GM19238 (cell line): ENCODE measurements around the gene IDUA.
A peak's percentile ranks its signal among the peaks of the same experiment; 100 is the strongest.
"Not testable (repeated sequence)": the region's sequence is repeated elsewhere in the genome, so short reads cannot be mapped to it uniquely, and the experiment has no call there.

ENCODE experiments used
- DNase-seq: peaks from one replicate; pipeline ENCODE4 v3.0.0; 2011; ENCODE audit warnings: low spot score; ENCODE audit not compliant: insufficient read length

IDUA gene

GRCh38 chr4:986879-987623 is at the start of gene IDUA:
IDUA (plus strand) TSS chr4:987044; CDS start chr4:987085, 41 bp downstream.
- DNase-seq = peak; percentile 85

GRCh38 chr4:939508-939907 is 47.3 kb upstream of the IDUA start:
- DNase-seq = not testable (repeated sequence)

- no peak for DNase-seq
These were observed 41.4 kb upstream of the IDUA start for GRCh38 chr4:945274-946102.

GRCh38 chr4:946103-946450 is 40.8 kb upstream of the IDUA start:
- no peak for DNase-seq

GRCh38 chr4:946517-947471 is 40.0 kb upstream of the IDUA start:
- DNase-seq = no peak

- no peak for DNase-seq
These were observed 39.3 kb upstream of the IDUA start for GRCh38 chr4:947491-947971.

GRCh38 chr4:948101-948935 is 38.5 kb upstream of the IDUA start:
- no peak for DNase-seq

GRCh38 chr4:948936-949300 is 37.9 kb upstream of the IDUA start:
- DNase-seq = no peak

GRCh38 chr4:949656-950055 is 37.2 kb upstream of the IDUA start:
- no peak for DNase-seq

- no peak for DNase-seq
These were observed 36.5 kb upstream of the IDUA start for GRCh38 chr4:950136-951020.

GRCh38 chr4:951186-951585 is 35.7 kb upstream of the IDUA start:
- no peak for DNase-seq

GRCh38 chr4:951594-952468 is 35.0 kb upstream of the IDUA start:
- DNase-seq = no peak

GRCh38 chr4:952881-953573 is 33.8 kb upstream of the IDUA start:
- no peak for DNase-seq

- DNase-seq = no peak
These were observed 33.3 kb upstream of the IDUA start for GRCh38 chr4:953574-953915.

- no peak for DNase-seq
These were observed 32.4 kb upstream of the IDUA start for GRCh38 chr4:954211-955020.

- no peak for DNase-seq
These were observed 31.5 kb upstream of the IDUA start for GRCh38 chr4:955161-955921.

GRCh38 chr4:955931-956381 is 30.9 kb upstream of the IDUA start:
- no peak for DNase-seq
